IMR-90 (cell line): ENCODE measurements around the gene CCL13.

ENCODE experiments used
- BHLHE40 ChIP-seq: fragments of 150-350 bp; IDR thresholded peaks from 2 replicates; pipeline ENCODE4 v1.6.1; 2016; ENCODE audit warnings: mild to moderate bottlenecking, low read depth, low read length
- CEBPB ChIP-seq: IDR thresholded peaks from 2 replicates; pipeline ENCODE4 v1.6.1; 2012; ENCODE audit warnings: low read depth, low read length, improper control_type of control experiment
- CHD1 ChIP-seq: IDR thresholded peaks from 2 replicates; pipeline ENCODE4 v1.6.1; 2012; ENCODE audit warnings: low read depth, low read length, improper control_type of control experiment
- ELK1 ChIP-seq: fragments of 150-350 bp; IDR thresholded peaks from 2 replicates; pipeline ENCODE4 v1.6.1; 2016; ENCODE audit warnings: low read depth, mild to moderate bottlenecking, low read length, moderate library complexity, borderline replicate concordance
- MAFK ChIP-seq: IDR thresholded peaks from 2 replicates; pipeline ENCODE4 v1.6.1; 2012; ENCODE audit warnings: low read depth, low read length, improper control_type of control experiment
- MAZ ChIP-seq: IDR thresholded peaks from 2 replicates; pipeline ENCODE4 v1.6.1; 2012; ENCODE audit warnings: low read depth, mild to moderate bottlenecking, low read length, improper control_type of control experiment, moderate library complexity, borderline replicate concordance
- MXI1 ChIP-seq: IDR thresholded peaks from 2 replicates; pipeline ENCODE4 v1.6.1; 2012; ENCODE audit warnings: low read depth, mild to moderate bottlenecking, low read length, moderate library complexity, borderline replicate concordance
- POLR2A ChIP-seq: IDR thresholded peaks from 2 replicates; pipeline ENCODE4 v1.6.1; 2012; ENCODE audit warnings: mild to moderate bottlenecking, low read depth, low read length
- RAD21 ChIP-seq: IDR thresholded peaks from 2 replicates; pipeline ENCODE4 v1.6.1; 2012; ENCODE audit warnings: low read length, improper control_type of control experiment
- RCOR1 ChIP-seq: IDR thresholded peaks from 2 replicates; pipeline ENCODE4 v1.6.1; 2012; ENCODE audit warnings: mild to moderate bottlenecking, low read length, improper control_type of control experiment; ENCODE audit not compliant: insufficient replicate concordance
- SMC3 ChIP-seq: fragments of 150-350 bp; IDR thresholded peaks from 2 replicates; pipeline ENCODE4 v1.6.1; 2016; ENCODE audit warnings: low read depth, mild to moderate bottlenecking, antibody characterized with exemption, low read length, moderate library complexity
- USF2 ChIP-seq: fragments of 150-350 bp; IDR thresholded peaks from 2 replicates; pipeline ENCODE4 v1.6.1; 2017; ENCODE audit warnings: mild to moderate bottlenecking, antibody characterized with exemption, low read length, low read depth
- TF ChIP-seq, protein P1 (sequence below): conservative IDR thresholded peaks from 2 replicates; pipeline ENCODE4 v1.5.1; 2012; ENCODE audit warnings: mild to moderate bottlenecking, low read depth, low read length, improper control_type of control experiment

- TF ChIP-seq POLR2A (no peak), USF2 (no peak), MAZ (no peak), MXI1 (no peak), BHLHE40 (no peak), CEBPB (no peak), CHD1 (no peak), RCOR1 (no peak), RAD21 (no peak), MAFK (no peak), ELK1 (no peak), SMC3 (no peak)
- TF ChIP-seq, protein P1, sequence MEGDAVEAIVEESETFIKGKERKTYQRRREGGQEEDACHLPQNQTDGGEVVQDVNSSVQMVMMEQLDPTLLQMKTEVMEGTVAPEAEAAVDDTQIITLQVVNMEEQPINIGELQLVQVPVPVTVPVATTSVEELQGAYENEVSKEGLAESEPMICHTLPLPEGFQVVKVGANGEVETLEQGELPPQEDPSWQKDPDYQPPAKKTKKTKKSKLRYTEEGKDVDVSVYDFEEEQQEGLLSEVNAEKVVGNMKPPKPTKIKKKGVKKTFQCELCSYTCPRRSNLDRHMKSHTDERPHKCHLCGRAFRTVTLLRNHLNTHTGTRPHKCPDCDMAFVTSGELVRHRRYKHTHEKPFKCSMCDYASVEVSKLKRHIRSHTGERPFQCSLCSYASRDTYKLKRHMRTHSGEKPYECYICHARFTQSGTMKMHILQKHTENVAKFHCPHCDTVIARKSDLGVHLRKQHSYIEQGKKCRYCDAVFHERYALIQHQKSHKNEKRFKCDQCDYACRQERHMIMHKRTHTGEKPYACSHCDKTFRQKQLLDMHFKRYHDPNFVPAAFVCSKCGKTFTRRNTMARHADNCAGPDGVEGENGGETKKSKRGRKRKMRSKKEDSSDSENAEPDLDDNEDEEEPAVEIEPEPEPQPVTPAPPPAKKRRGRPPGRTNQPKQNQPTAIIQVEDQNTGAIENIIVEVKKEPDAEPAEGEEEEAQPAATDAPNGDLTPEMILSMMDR = no peak
Measured at GRCh38 chr17:34389126-34389750, 33.0 kb downstream of the CCL13 start.
